IMR-90 (cell line): ENCODE measurements around the gene MYO5A.

Source experiments
- BHLHE40 ChIP-seq: fragments of 150-350 bp; IDR thresholded peaks from 2 replicates; pipeline ENCODE4 v1.6.1; 2016; ENCODE audit warnings: mild to moderate bottlenecking, low read depth, low read length
- CTCF ChIP-seq: conservative IDR thresholded peaks from 2 replicates; pipeline ENCODE4 v1.5.1; 2012; ENCODE audit warnings: mild to moderate bottlenecking, low read depth, low read length, improper control_type of control experiment
- RCOR1 ChIP-seq: IDR thresholded peaks from 2 replicates; pipeline ENCODE4 v1.6.1; 2012; ENCODE audit warnings: mild to moderate bottlenecking, low read length, improper control_type of control experiment; ENCODE audit not compliant: insufficient replicate concordance
- RFX5 ChIP-seq: IDR thresholded peaks from 2 replicates; pipeline ENCODE4 v1.8.0; 2012; ENCODE audit warnings: low read depth, mild to moderate bottlenecking, low read length, moderate library complexity

DNA sequence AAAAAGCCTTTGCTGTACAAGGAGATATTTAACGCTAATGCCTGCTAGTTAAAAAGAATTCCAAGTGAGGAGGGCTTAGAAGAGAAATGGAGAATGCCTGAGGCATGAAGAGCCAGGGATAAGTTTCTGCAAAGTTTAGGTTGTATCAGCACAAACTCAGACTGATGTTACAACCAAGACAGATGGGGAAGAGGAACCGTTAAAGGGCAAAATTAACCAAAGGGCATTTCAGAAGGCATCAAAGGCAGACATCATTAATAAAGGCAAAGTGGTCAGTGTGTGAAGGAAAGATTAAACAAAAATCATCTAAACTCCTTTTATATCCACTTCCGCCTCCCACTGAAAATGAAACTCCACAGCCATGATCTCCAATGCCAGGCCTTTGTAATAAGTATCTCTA, 7.0 kb downstream of the MYO5A start:
- TF ChIP-seq CTCF (no peak), RCOR1 (no peak), RFX5 (no peak), BHLHE40 (no peak)
